Hepatocyte (in vitro differentiated cells): ENCODE data around the gene NR2C2.
A peak's percentile ranks its signal among the peaks of the same experiment; 100 is the strongest.

Experiments used
- CTCF ChIP-seq: fragments of 200-600 bp; sonication (generic); IDR thresholded peaks from 2 replicates; pipeline ENCODE4 v1.5.1; 2016; ENCODE audit warnings: antibody characterized with exemption, mild to moderate bottlenecking; ENCODE audit not compliant: poor library complexity
- EZH2 ChIP-seq: fragments of 200-600 bp; sonication (generic); IDR thresholded peaks from 2 replicates; pipeline ENCODE4 v1.6.1; 2016; ENCODE audit warnings: antibody characterized with exemption, mild to moderate bottlenecking, borderline replicate concordance
- EZH2phosphoT487 ChIP-seq: fragments of 200-600 bp; sonication (generic); IDR thresholded peaks from one replicate; pipeline ENCODE4 v1.6.1; 2018; ENCODE audit warnings: antibody characterized with exemption, mild to moderate bottlenecking, low read depth, moderate library complexity; ENCODE audit not compliant: unreplicated experiment, severe bottlenecking

GRCh38 chr3:14899993-14900618 is 47.3 kb upstream of the NR2C2 start:
- TF ChIP-seq CTCF (peak; percentile 6), EZH2 (no peak), EZH2phosphoT487 (no peak)
